HG03432 (cell line): ENCODE measurements around the gene TFDP1.

Experiments
- ATAC-seq: cut with Tn5 transposase; IDR thresholded peaks from one replicate; pipeline ENCODE4 v1.9.1; 2021; ENCODE audit warnings: mild to moderate bottlenecking, moderate library complexity; ENCODE audit not compliant: unreplicated experiment

TFDP1 gene

GRCh38 chr13:113630296-113630695, 45.7 kb downstream of the TFDP1 start:
- ATAC-seq = no peak

- ATAC-seq = no peak
These were observed 46.3 kb downstream of the TFDP1 start for GRCh38 chr13:113630804-113631203.

GRCh38 chr13:113631341-113632095, 47.0 kb downstream of the TFDP1 start:
- no peak for ATAC-seq

- no peak for ATAC-seq
These were observed 48.3 kb downstream of the TFDP1 start for GRCh38 chr13:113632706-113633484.

- no peak for ATAC-seq
These were observed 48.9 kb downstream of the TFDP1 start for GRCh38 chr13:113633485-113633873.

GRCh38 chr13:113634279-113635047, 49.9 kb downstream of the TFDP1 start:
- ATAC-seq = no peak

GRCh38 chr13:113635048-113635420, 50.5 kb downstream of the TFDP1 start:
- no peak for ATAC-seq

GRCh38 chr13:113635709-113636108, 51.2 kb downstream of the TFDP1 start:
- ATAC-seq = no peak

- ATAC-seq = no peak
These were observed 51.9 kb downstream of the TFDP1 start for GRCh38 chr13:113636266-113636963.

GRCh38 chr13:113637262-113638160, 53.0 kb downstream of the TFDP1 start:
- ATAC-seq = no peak

GRCh38 chr13:113638173-113638746, 53.7 kb downstream of the TFDP1 start:
- no peak for ATAC-seq

- ATAC-seq = no peak
These were observed 54.3 kb downstream of the TFDP1 start for GRCh38 chr13:113638806-113639205.

- no peak for ATAC-seq
These were observed 55.2 kb downstream of the TFDP1 start for GRCh38 chr13:113639616-113640262.

GRCh38 chr13:113641426-113641825, 56.9 kb downstream of the TFDP1 start:
- ATAC-seq = no peak

GRCh38 chr13:113642563-113642962, 58.0 kb downstream of the TFDP1 start:
- no peak for ATAC-seq

- ATAC-seq = no peak
These were observed 59.0 kb downstream of the TFDP1 start for GRCh38 chr13:113643593-113643992.

GRCh38 chr13:113644800-113645199, 60.2 kb downstream of the TFDP1 start:
- no peak for ATAC-seq

GRCh38 chr13:113645329-113645728, 60.8 kb downstream of the TFDP1 start:
- no peak for ATAC-seq

- ATAC-seq = no peak
These were observed 61.8 kb downstream of the TFDP1 start for GRCh38 chr13:113646376-113646775.
